ENCODE results near the gene ZPBP. TPM values are rescaled to one million over a fixed set of nuclear protein-coding genes. Genes with fewer than 3 reads are reported as not detected.

Gene ZPBP
- total RNA-seq, 2 donors from 2014 or later, result not detected

DNA sequence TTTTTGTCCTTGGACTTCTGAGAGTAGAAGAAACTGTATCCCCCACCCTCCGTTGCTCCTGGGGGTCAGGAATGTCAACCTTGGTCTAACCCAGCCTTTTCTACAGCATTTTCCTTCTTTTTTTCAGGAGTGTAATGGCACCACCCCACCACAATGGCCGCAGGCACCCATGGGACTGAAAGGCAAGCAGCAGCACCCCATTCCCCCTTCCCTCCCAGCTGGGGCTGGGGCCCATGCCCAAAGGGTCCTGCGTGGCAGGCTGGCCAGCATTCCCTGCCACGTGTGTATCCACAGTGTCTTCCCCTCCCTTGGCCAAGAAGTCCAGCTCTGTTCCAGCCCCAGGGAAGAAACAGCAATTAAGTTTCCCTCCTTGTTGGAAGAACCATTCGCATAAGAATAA, 106.9 kb downstream of the ZPBP start:
- peaks cover 18% of the 10 kb centered on the region for H3K27me3 Mint-ChIP-seq

GRCh38 chr7:49980465-49980864, 112.6 kb downstream of the ZPBP start:
- no peak overlapping the region for H3K4me3 Mint-ChIP-seq
- H3K27ac Mint-ChIP-seq, result no peak overlapping the region
- H3K9me3 ChIP-seq (ENCODE audit: control insufficient read depth, low read length, poor library complexity, severe bottlenecking), result no peaks in the 10 kb centered on the region
- H3K27me3 Mint-ChIP-seq, result peaks cover 4% of the 10 kb centered on the region
- ATAC-seq, result no peak
- DNase-seq, result no peak
- H3K36me3 Mint-ChIP-seq (ENCODE audit: low read depth), result no peaks in the 10 kb centered on the region
- H3K4me1 Mint-ChIP-seq, result no peaks in the 10 kb centered on the region

More for the DNA sequence above, 106.9 kb downstream of the ZPBP start:
- Mint-ChIP-seq H3K27ac (no peak overlapping the region), H3K4me3 (no peak overlapping the region), H3K4me1 (no peaks in the 10 kb centered on the region), H3K36me3 (ENCODE audit: low read depth) (no peaks in the 10 kb centered on the region)
- ATAC-seq (no peak), DNase-seq (no peak)
- H3K9me3 ChIP-seq (ENCODE audit: control insufficient read depth, low read length, poor library complexity, severe bottlenecking), result no peaks in the 10 kb centered on the region

DNA sequence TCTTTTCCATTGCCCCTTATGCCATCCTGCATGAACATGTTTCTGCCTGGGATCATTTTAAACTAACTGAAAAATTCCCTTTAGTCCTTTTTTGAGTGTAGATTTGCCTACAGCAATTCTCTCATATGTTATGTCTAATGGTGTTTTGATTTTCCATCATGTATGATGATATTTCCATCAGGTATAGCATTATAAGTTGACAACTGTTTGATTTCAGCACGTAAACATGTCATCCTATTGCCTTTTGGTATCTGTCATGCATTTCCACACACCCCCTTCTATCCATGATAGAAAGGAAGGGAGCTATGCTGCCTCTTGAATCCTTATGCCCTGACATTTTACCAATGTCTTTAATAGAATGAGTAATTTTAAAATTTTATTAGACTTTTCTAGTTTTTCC, 116.8 kb downstream of the ZPBP start:
- no peak overlapping the region for H3K4me3 Mint-ChIP-seq
- no peak overlapping the region for H3K27ac Mint-ChIP-seq
- no peak for ATAC-seq
- no peaks in the 10 kb centered on the region for H3K9me3 ChIP-seq (ENCODE audit: control insufficient read depth, low read length, poor library complexity, severe bottlenecking)
- DNase-seq, result no peak
- peaks cover 4% of the 10 kb centered on the region for H3K27me3 Mint-ChIP-seq
- H3K36me3 Mint-ChIP-seq (ENCODE audit: low read depth), result no peaks in the 10 kb centered on the region
- no peaks in the 10 kb centered on the region for H3K4me1 Mint-ChIP-seq

DNA sequence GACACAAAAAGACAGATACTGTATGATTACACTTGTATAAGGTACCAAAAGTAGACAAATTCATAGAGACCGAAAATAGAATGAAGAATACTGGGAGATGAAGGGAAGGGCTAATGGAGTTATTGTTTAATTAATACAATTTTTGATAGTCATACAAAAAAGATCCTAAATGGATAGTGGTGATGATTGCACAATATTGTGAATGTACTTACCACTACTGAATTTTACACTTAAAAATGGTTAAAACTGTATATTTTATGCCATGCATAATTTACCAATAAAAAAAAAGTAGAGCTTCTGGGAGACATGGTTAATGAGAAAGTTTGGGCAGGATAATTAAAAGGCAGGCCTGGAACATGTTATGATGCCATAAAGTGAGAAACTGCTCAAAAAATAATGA, 119.0 kb downstream of the ZPBP start:
- DNase-seq, result no peak
- Mint-ChIP-seq H3K4me3 (no peak overlapping the region), H3K4me1 (no peaks in the 10 kb centered on the region), H3K36me3 (ENCODE audit: low read depth) (no peaks in the 10 kb centered on the region), H3K27ac (no peak overlapping the region), H3K27me3 (peaks cover 4% of the 10 kb centered on the region)
- H3K9me3 ChIP-seq (ENCODE audit: control insufficient read depth, low read length, poor library complexity, severe bottlenecking), result no peaks in the 10 kb centered on the region
- ATAC-seq, result no peak

DNA sequence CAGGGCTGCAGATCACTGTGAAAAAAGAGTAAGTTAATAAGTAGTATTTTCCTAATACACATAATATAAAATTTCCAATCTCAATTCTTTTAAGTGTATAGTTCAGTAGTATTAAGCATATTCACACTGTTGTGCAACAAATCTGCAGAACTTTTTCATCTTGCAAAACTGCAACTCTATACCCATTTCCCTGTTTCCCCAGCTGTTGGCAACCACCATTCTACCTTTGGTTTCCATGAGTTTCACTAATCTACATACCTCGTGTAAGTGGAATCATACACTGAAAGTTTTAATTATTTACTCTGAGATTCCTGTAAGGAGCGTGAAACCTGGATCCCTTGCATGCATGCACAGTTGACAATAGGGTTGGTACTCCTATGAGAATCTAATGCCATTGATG, 155.4 kb downstream of the ZPBP start:
- Mint-ChIP-seq H3K4me3 (no peak overlapping the region), H3K27me3 (peaks cover 10% of the 10 kb centered on the region), H3K4me1 (no peaks in the 10 kb centered on the region), H3K36me3 (ENCODE audit: low read depth) (no peaks in the 10 kb centered on the region), H3K27ac (no peak overlapping the region)
- DNase-seq (no peak), ATAC-seq (no peak)
- H3K9me3 ChIP-seq (ENCODE audit: control insufficient read depth, low read length, poor library complexity, severe bottlenecking), result no peaks in the 10 kb centered on the region

- Mint-ChIP-seq H3K36me3 (ENCODE audit: low read depth) (no peaks in the 10 kb centered on the region), H3K27ac (no peak overlapping the region), H3K4me1 (no peaks in the 10 kb centered on the region), H3K4me3 (no peak overlapping the region), H3K27me3 (peaks cover 10% of the 10 kb centered on the region)
- H3K9me3 ChIP-seq (ENCODE audit: control insufficient read depth, low read length, poor library complexity, severe bottlenecking), result no peaks in the 10 kb centered on the region
- DNase-seq (no peak), ATAC-seq (no peak)
Measured at GRCh38 chr7:49931627-49932026, 161.4 kb downstream of the ZPBP start.

- ATAC-seq (no peak), DNase-seq (no peak)
- H3K9me3 ChIP-seq (ENCODE audit: control insufficient read depth, low read length, poor library complexity, severe bottlenecking), result no peaks in the 10 kb centered on the region
- Mint-ChIP-seq H3K4me3 (no peak overlapping the region), H3K36me3 (ENCODE audit: low read depth) (no peaks in the 10 kb centered on the region), H3K27me3 (peaks cover 10% of the 10 kb centered on the region), H3K27ac (no peak overlapping the region), H3K4me1 (no peaks in the 10 kb centered on the region)
Measured at GRCh38 chr7:49928787-49929186, 164.3 kb downstream of the ZPBP start.

GRCh38 chr7:49927631-49928030, 165.4 kb downstream of the ZPBP start:
- DNase-seq, result no peak
- Mint-ChIP-seq H3K4me3 (no peak overlapping the region), H3K27ac (no peak overlapping the region), H3K4me1 (no peaks in the 10 kb centered on the region), H3K36me3 (ENCODE audit: low read depth) (no peaks in the 10 kb centered on the region), H3K27me3 (peaks cover 10% of the 10 kb centered on the region)
- ATAC-seq, result no peak
- no peaks in the 10 kb centered on the region for H3K9me3 ChIP-seq (ENCODE audit: control insufficient read depth, low read length, poor library complexity, severe bottlenecking)

- DNase-seq (no peak), ATAC-seq (no peak)
- Mint-ChIP-seq H3K4me1 (no peaks in the 10 kb centered on the region), H3K36me3 (ENCODE audit: low read depth) (no peaks in the 10 kb centered on the region), H3K27me3 (peaks cover 10% of the 10 kb centered on the region), H3K27ac (no peak overlapping the region), H3K4me3 (no peak overlapping the region)
- H3K9me3 ChIP-seq (ENCODE audit: control insufficient read depth, low read length, poor library complexity, severe bottlenecking), result no peaks in the 10 kb centered on the region
Measured at GRCh38 chr7:49926720-49927119, 166.3 kb downstream of the ZPBP start.

DNA sequence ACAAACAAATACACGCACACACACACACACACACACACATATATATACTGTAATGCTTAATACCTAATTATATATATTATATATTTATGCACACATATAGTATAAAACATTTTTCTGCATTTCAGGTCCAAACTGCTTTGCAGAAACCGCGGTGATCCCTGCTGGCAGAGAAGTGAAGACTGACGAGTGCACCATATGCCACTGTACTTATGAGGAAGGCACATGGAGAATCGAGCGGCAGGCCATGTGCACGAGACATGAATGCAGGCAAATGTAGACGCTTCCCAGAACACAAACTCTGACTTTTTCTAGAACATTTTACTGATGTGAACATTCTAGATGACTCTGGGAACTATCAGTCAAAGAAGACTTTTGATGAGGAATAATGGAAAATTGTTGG, 181.1 kb downstream of the ZPBP start:
- DNase-seq (no peak), ATAC-seq (no peak)
- Mint-ChIP-seq H3K27ac (no peak overlapping the region), H3K4me1 (no peaks in the 10 kb centered on the region), H3K36me3 (ENCODE audit: low read depth) (no peaks in the 10 kb centered on the region), H3K27me3 (no peaks in the 10 kb centered on the region), H3K4me3 (no peak overlapping the region)
- H3K9me3 ChIP-seq (ENCODE audit: control insufficient read depth, low read length, poor library complexity, severe bottlenecking), result no peaks in the 10 kb centered on the region

DNA sequence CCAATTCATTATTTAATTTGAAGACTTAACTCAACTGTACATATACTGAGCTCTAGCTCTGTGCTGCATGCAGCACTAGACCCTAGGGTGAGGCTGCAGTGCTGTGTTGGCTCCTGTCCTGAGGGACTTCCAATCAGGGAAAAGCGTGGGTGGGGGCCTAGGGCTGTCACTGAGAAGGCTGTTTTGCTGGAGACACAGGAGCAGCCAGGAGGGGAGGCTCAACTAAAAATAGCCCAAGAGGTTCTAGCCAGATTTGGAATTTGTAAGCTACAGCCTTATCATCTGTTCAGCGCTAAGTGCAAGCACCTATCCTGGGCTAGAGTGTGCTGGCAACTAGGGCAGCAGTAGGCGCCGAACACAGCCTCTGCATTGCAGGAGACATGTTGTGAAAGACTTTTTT, 198.5 kb downstream of the ZPBP start:
- ATAC-seq (no peak), DNase-seq (no peak)
- Mint-ChIP-seq H3K4me3 (no peak overlapping the region), H3K27ac (no peak overlapping the region), H3K27me3 (peaks cover 18% of the 10 kb centered on the region), H3K4me1 (no peaks in the 10 kb centered on the region), H3K36me3 (ENCODE audit: low read depth) (no peaks in the 10 kb centered on the region)
- no peaks in the 10 kb centered on the region for H3K9me3 ChIP-seq (ENCODE audit: control insufficient read depth, low read length, poor library complexity, severe bottlenecking)

DNA sequence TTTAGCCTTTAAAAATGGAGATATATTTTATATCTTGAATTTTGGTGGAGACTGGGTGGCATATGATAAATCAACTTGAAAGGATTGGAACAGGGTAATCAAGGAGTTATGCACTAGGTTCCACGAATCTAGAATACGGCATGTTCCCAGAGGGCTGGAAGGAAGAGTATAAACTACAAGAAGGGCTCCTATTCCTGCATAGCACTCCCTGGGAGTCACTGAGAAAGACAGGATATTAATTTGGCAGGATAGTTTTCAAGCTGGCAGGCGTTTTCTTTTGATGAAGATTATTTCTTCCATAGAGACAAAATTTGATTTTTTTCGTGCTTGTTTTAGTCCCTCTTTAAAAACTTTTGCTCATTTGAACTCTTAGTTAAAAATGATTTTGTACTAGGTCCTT, 199.9 kb downstream of the ZPBP start:
- Mint-ChIP-seq H3K4me3 (no peak overlapping the region), H3K4me1 (no peaks in the 10 kb centered on the region), H3K27me3 (peaks cover 18% of the 10 kb centered on the region), H3K36me3 (ENCODE audit: low read depth) (no peaks in the 10 kb centered on the region), H3K27ac (no peak overlapping the region)
- no peak for ATAC-seq
- DNase-seq, result no peak
- no peaks in the 10 kb centered on the region for H3K9me3 ChIP-seq (ENCODE audit: control insufficient read depth, low read length, poor library complexity, severe bottlenecking)

- Mint-ChIP-seq H3K27ac (no peak overlapping the region), H3K36me3 (ENCODE audit: low read depth) (no peaks in the 10 kb centered on the region), H3K27me3 (peaks cover 18% of the 10 kb centered on the region), H3K4me1 (no peaks in the 10 kb centered on the region), H3K4me3 (no peak overlapping the region)
- DNase-seq (no peak), ATAC-seq (no peak)
- H3K9me3 ChIP-seq (ENCODE audit: control insufficient read depth, low read length, poor library complexity, severe bottlenecking), result no peaks in the 10 kb centered on the region
Measured at GRCh38 chr7:49892481-49892880, 200.6 kb downstream of the ZPBP start.

Measured in T-helper 17 cell (primary cell).